Right kidney (tissue), 1 donor: ENCODE data around the gene KRT39.
A peak's percentile ranks its signal among the peaks of the same experiment; 100 is the strongest.
"Not testable (repeated sequence)": the region's sequence is repeated elsewhere in the genome, so short reads cannot be mapped to it uniquely, and the experiment has no call there.

Experiments
- DNase-seq: peaks from one replicate; pipeline ENCODE4 v3.0.0-alpha.2; 2016

KRT39 gene

DNA sequence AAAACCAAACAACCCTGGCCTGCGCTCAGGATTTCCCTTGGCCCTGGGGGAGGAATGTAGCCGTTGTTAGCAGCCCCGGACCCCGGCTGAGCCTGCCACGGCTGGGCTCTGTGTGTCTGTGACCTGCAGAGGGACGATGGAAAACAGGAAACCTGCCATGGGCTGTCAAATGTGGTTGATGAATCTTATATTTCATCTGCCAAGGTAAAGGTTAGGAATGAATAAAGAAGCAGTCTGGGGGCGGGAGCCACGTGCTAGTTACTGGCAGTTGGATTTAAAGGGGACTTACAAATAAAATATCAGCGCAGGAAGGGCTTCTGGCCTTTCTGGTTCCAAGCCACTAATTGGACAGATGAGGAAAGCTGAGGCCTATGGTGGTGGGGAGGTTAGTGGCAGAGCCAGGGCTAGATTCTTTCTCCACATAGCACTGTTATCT is 29.3 kb downstream of the KRT39 start, which contains the start of gene KRT23:
TSS of gene KRT23 (minus strand) at position 263 of the 436 bp plus-strand sequence. CDS start 1,043 bp downstream, outside the sequence.
- no peak for DNase-seq

DNA sequence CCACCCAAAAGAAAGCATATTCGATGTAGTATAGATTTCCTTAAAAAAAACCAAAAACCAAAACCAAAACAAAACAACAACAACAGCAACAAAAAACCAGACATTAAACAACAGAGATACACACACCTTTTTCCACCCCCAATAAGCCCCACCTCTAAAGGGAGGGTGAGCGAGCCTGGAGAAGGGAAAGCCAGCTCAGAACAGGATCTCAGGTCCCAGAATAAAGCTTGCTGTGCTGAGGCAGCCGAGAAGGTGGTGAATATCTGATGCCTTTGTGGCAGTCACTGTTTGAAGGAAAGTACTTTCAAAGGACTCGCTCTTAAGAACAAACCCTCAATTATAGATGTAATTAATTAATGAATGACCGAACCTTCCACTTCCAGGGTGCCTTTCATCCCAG is 29.8 kb downstream of the KRT39 start:
- no peak for DNase-seq

DNA sequence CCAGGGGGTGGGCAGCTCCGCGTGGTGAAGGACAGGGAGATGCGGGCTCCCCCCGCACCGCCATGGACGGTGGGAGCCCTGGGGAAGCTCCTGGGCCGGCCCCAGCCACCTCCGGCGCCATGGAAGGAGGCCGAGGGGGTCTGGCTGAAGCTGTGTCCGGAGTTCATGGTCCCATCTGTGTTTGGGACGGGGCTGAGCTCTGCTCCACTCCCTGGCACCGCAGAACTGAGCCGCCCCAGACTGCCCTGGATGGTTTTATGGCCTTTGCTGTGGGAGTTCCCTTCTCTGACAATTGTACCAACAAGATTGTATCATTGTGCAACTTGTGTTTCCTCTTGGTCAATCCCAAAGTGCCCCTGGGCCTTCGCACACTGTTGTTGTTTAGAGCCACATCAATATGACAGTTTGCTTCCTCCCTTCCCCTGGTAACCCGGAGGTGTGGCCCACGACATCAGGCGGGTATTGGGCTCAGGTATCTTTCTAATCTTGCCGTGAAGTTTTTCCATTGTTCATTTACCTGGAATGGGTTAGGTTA is 30.2 kb downstream of the KRT39 start:
- no peak for DNase-seq

DNA sequence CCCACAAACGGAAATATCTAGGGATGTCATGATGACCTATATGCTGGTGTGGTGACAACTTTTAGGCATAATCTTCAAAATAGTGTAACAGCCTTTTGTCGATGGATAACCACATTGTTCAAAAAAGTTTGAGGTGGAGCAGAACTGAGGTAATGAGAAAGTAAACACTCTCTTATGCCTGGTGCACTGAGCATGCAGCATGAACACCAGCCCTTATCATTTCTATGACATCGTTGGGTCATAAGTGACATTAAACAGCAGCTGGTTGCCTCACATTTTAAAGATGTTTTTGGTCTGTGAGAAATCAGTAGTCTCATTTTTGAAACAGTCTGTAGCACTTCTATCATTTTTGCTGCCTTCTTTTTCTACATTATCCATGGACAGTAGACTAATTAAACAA is 31.1 kb downstream of the KRT39 start:
- DNase-seq = no peak

DNA sequence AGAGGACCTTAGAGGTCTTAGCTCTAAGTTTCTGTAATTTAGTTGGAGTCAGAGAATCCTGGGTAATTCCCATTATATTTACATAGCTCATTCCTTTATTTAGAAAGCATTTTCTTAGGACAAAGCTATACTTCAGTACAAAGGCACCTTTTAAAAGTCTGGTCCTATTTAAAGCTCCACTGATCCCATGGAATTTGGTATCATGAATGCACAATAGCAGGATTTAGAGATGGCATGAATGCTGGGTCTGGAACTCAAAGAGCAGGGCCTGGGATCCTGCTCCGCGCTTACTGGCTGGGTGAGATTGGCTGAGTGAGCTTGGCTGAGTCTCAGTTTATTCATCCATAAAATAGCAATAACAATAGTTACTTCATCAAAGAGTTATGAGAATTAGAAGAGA is 34.1 kb downstream of the KRT39 start:
- DNase-seq = no peak

DNA sequence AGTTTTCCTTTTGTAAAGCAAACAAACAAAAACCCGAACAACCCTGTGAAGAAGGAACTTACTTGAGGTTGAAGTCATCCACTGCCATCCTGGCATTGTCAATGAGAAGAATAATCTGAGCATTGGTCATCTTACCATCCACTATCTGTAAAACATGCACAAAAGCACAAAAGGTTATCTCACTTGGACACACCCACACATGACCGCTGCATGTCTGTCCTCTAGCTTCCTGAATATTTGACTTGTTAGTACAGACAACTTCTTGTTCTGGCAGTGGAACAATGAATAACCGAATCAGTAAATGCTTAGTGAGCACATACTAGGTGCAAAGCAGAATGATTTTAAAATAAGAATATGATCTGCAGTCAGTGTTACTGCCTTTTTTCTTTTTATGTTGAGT is 35.4 kb downstream of the KRT39 start:
- no peak for DNase-seq

DNA sequence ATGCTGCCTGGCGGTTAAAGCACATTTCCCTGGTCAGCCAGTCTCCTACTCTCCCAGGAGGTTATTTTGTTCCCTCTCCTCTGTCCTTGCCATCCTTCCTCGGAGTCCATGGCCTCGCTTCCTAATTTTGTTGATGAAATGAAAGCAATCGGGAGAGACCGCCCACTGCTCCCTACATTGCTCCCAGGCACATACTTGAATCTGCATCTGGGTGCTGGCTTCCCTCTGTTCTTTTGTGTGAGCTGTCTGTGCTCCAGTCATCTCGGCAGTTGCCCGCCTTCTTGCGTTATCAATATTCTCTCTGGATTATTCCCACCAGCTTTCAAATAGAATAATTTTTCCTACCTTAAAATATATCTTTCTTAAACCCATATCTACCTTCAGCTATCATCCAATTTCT is 40.4 kb downstream of the KRT39 start:
- no peak for DNase-seq

DNA sequence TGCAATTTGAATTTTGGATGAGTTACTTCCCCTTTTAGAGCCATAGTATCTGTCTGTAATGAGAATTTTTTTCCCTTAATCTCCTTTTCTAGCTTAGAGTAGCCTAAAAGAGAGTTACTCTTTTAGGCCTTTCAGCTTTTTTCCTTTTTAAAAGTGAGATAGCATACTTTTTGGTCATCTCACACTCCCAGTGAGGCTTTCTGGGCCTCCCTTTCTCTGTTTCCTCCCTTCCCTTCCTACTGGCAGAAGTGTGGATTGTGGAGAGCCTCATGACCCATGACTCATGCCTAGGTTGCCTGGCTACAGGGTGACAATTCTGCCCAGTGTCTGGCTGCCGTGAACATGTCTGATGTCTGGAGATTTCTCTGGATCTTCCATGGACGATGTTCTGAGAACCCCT is 44.5 kb downstream of the KRT39 start:
- DNase-seq = no peak

DNA sequence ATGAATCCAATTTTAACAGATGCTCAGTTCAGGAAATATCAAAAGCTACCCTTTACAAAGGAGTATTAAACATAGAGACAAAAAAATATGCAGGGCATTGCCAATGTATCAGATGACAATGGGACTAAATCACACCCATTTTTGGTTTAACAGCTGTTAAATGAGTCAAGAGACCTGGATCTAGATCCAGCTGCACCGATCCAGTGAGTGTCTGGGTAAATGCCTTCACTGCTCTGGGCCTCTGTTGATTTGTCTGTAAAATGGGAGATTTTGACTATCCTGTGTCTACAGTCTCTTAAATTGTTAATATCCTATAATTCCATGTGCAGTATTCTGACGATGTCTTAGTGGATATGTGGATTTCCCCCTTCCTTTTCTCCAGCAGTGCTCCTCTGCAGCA is 45.7 kb downstream of the KRT39 start:
- DNase-seq = no peak

DNA sequence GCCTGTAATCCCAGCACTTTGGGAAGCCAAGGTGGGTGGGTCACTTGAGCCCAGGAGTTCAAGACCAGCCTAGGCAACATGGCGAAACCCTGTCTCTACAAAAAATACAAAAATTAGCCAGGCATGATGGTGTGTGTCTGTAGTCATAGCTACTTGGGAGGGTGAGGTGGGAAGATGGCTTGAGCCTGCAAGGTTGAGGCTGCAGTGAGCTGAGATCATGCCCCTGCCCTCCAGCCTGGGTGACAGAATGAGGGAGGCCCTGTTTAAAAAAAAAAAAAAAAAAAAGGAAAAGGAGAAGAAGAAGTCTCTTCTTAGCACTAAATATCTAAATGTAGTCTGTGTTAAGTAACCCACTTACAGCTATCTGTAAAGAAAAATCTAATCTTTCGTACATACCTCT is 49.6 kb downstream of the KRT39 start:
- DNase-seq = not testable (repeated sequence)

DNA sequence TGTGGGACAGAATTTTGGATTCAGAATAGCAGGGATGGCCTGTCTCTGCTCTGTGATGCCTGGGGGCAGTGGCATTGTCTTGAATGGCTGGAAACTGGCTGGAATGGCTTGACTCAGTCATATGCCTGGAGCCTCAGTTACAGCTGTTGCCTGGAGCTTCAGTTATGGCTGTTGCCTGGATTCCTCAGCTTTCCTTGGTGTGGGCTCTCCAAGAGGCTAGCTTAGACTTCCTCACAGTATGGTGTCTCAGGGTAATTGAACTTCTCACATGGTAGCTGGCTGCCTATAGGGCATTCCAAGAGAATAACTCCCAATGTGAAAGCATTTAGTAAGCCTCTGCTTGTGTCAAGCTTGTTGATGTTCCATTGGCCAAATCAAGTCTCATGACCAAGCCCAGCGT is 50.4 kb downstream of the KRT39 start:
- DNase-seq = no peak

DNA sequence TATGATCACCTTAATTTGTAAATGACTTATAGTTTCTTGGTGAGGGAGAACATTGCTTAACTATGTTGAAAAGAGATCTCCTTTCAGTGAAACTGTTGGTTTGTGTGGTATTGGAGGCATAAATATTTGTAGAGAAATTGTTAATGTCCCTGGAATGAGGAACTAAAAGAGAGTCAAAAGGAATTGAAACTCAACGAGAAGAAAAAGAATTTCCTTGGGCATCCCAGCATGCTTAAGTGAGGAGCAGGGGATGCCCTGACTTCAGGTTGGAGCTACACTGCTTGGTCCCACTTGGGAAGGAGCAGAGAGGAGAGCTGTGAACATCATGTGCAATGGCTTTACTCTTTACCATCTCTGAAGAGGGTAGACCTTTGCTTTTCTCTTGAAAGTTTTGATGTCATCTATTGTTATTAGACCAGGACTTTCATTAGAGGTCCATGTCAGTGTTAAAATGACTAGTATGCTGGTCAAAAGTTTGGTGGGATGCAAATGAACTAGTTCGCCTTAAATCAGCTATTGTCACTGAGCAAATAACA is 51.0 kb downstream of the KRT39 start:
- DNase-seq = no peak

DNA sequence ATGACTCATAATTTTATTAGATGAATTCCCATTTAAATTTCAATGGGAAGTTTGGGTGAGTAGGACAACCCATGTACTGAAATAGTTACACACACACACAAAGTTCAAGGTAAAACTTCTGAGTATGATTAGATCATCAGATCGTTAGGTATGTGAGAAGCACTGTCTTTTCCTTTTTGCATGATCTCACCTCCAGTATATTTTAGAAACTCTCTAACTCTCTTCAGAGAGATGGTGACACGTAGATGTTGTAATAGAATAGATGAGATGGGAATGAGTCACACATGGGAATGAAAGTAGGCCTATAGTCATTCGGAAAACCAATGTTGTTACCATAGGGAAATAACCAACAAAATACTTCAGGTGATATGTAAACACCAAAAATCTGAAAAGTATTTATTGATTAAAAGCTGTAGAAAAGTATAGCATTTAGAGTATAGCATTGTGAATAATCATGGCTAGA is 51.5 kb downstream of the KRT39 start:
- DNase-seq = no peak

DNA sequence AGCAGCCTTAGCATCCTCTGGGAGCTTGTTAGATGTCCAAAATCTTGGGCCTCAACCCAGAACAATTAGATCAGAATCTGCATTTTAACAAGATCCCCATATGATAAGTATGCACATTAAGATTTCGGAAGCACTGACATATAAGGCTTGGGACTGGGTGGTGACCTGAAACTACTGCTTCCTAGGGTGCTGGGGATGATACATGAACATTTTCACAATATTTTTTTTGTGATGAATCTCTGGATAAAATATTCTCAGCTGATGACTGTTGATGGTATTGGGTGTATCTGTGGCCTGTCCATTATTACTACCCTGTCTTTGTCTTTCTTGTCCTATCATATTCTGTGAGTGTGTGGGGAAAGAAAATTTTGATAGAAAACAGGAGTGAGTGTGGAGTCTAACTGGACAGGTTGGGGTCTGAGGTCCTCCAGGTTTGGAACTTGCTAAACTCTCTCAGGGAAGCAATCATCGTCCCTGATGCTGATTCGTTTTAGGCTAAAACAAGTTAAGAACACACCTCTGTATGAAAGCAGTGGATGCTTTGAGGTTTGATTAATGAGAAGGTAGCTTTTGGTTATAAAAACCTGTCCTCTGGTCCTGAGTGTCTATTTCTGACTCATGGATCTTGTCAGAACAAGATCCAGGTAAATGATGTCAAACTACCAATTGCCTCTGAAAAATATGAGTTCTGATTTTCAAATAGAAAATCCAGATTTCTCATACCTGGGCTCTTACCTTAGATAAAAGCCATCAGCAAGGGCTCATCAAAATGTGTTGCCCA is 52.5 kb downstream of the KRT39 start:
- no peak for DNase-seq

DNA sequence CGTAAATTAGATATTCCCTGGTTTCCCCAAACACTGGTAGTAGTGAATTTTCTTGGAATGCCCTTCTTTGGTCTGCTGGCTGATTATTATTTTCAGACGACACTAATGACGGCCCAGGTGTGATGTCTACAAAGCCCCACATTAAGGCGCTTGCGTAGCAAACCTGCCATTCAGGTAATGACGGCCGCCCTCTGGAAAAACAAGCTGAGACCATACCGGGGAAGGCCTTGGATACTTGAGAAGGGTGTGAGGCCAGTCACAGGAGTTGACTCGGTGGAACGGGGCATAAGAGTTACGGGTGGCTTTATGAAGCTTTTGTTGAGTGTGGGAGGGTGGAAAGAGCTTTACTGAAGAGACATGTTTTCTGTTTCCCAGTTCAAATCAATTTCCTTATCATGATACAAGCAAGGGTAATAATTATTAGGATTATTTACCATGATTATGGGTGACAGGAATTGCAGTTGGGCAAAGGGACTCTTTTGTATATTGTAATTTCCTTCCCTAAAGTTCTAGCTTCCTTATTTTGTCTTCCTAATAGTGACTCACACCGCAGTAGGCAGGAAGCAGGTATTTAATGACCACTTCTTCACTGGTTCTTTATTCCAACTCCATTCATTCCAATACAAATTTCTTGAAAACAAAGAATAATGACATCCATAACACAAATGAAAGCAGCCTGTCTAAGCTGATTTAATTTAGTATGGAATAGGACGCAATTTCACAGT is 54.1 kb downstream of the KRT39 start:
- no peak for DNase-seq

DNA sequence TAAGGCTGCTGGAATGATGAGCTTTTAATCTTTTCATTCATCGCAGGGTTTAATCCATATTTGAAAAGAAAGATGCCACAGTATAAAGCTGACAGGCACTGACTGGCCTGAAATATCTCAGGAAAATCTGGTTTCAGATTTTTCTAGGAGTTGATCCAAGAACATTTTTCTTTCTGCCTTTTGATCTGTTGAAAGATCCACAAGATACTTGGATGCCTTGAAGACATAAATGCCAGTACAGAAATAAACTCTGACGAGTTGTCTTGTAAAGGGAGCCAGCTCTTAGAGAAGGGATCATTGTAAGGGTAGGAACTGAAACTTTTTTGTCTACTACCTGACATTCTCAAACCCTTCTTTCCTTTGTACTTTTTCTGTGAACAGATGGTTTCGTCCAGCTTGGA is 56.3 kb downstream of the KRT39 start:
- no peak for DNase-seq

DNA sequence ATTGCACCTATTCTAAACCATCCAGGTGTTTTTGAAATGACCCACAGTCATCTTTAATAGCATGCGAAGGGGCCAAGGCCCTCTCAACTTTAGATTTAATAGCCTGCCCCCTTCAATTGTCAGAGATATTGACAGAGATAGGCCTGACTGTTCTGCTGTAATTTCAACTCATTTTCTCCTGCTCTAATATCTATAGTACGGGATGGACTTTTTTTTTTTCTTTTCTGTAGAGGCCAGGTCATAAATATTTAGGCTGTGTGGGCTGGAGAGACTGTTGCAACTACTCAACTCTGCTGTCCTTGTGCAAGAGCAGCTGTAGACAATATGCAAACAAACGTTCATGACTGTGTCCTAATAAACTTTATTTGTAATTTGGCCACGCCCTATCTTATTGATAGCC is 57.0 kb downstream of the KRT39 start:
- no peak for DNase-seq

DNA sequence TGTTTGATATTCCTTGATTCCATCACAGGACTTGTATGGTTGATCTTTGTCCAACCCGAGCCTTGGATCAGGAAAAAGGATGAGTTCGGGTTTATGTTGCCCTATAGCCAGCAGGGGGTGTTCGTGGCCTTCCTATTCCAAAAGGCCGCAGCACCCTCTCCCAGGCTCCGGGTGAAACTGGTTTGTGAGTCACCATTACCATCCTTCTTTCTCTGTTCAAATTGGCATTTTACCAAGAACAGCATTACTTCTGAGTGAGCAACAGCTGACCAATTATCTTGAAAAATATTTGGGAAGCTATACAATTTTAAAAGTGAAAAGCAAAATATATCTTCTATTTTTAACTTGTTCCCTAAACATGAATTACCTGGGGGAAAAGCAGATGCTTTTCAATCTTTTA is 57.4 kb downstream of the KRT39 start:
- DNase-seq = peak; percentile 23
